Measurements from ENCODE around the gene DLG1.

Gene DLG1

DNA sequence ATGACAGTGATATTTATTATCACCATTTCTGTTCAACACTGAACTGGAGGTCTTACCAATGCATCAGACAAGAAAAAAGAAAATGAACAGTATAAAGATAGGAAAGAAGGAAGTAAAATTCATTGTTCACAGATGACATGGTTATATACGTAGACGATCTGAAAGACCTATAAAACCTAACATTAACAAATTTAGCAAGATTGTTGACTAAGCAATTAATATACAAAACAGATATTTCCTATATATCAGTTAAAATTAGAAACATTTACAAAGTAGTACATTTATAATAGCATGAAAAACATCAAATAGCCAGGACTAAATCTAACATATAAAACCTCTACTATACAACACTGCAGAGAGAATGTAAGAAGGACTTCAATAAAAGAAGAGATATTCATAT, 176.0 kb downstream of the DLG1 start:
- Histone ChIP-seq H3K9me3 (no peaks in the 10 kb centered on the region; the same call in 1 of the 2 replicates), H3K4me3 (ENCODE audit: low read depth, low read length) (no peak overlapping the region), H3K36me3 (peaks cover 39% of the 10 kb centered on the region), H3K27me3 (no peaks in the 10 kb centered on the region), H3K4me1 (peaks cover 14% of the 10 kb centered on the region)
- DNase-seq, result no peak
- TF ChIP-seq CTCF (IDR thresholded peaks at IDR 0.05; ENCODE audit: low read depth, low read length), result no peak

DNA sequence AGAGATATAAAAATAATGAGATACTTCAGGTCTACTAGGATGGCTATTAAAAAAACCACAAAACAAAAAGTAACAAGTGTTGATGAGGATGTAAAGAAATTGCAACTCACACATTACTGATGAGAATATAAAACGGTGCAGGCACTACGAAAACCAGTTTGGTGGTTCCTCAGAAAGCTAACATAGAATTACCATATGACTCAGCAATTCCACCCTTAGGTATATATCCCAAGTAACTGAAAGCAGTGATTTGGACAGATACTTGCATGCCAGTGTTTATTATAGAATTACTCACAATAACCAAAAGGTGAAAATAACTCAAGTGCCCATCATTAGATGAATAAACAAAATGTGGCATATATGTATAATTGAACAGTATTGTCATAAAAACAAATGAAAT, 181.3 kb downstream of the DLG1 start:
- H3K36me3 ChIP-seq, result peaks cover 56% of the 10 kb centered on the region
- no peak for TF ChIP-seq CTCF (IDR thresholded peaks at IDR 0.05; ENCODE audit: low read depth, low read length)

GRCh38 chr3:197114007-197114406, 184.4 kb downstream of the DLG1 start:
- H3K36me3 ChIP-seq, result peaks cover 77% of the 10 kb centered on the region
- TF ChIP-seq CTCF (IDR thresholded peaks at IDR 0.05; ENCODE audit: low read depth, low read length), result no peak
- DNase-seq, result no peak
- H3K27me3 ChIP-seq, result no peaks in the 10 kb centered on the region
- H3K4me1 ChIP-seq, result peaks cover 7% of the 10 kb centered on the region; the same call in 1 of the 2 replicates
- no peak overlapping the region for H3K4me3 ChIP-seq (ENCODE audit: low read depth, low read length)
- no peaks in the 10 kb centered on the region for H3K9me3 ChIP-seq

More for the DNA sequence above, 181.3 kb downstream of the DLG1 start:
- DNase-seq, result no peak
- no peak overlapping the region for H3K4me3 ChIP-seq (ENCODE audit: low read depth, low read length)
- H3K9me3 ChIP-seq, result no peaks in the 10 kb centered on the region; the same call in 1 of the 2 replicates
- H3K4me1 ChIP-seq, result peaks cover 15% of the 10 kb centered on the region
- H3K27me3 ChIP-seq, result no peaks in the 10 kb centered on the region

- peaks cover 82% of the 10 kb centered on the region for H3K36me3 ChIP-seq
- no peaks in the 10 kb centered on the region for H3K9me3 ChIP-seq
- H3K4me3 ChIP-seq (ENCODE audit: low read depth, low read length), result no peak overlapping the region
These were observed 186.7 kb downstream of the DLG1 start for GRCh38 chr3:197111685-197112084.

DNA sequence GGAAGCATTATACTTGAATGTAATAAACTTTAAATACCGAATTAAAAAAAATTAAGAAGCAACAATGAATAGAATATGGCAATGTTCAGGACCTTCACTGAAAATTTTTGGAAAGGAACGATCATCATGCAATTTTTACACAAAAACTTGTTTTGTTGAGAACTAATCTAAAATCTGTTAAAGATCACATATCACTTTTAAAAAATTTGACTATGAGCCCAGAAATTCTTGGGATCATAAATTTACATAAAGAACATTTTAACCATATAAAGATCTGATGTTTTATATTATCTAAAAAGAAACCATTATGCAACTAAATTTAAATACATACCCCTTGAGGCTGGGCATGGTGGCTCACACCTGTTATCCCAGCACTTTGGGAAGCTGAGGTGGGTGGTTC, 192.6 kb downstream of the DLG1 start:
- peaks cover 3% of the 10 kb centered on the region; the same call in 1 of the 2 replicates for H3K4me1 ChIP-seq
- DNase-seq, result no peak
- H3K36me3 ChIP-seq, result peaks cover 81% of the 10 kb centered on the region
- TF ChIP-seq CTCF (IDR thresholded peaks at IDR 0.05; ENCODE audit: low read depth, low read length), result no peak
- H3K9me3 ChIP-seq, result no peaks in the 10 kb centered on the region
- no peak overlapping the region for H3K4me3 ChIP-seq (ENCODE audit: low read depth, low read length)
- H3K27me3 ChIP-seq, result no peaks in the 10 kb centered on the region

More at GRCh38 chr3:197111685-197112084, 186.7 kb downstream of the DLG1 start:
- peaks cover 3% of the 10 kb centered on the region; the same call in 1 of the 2 replicates for H3K4me1 ChIP-seq
- TF ChIP-seq CTCF (IDR thresholded peaks at IDR 0.05; ENCODE audit: low read depth, low read length), result no peak
- no peak for DNase-seq
- H3K27me3 ChIP-seq, result no peaks in the 10 kb centered on the region

GRCh38 chr3:197104738-197105137, 193.7 kb downstream of the DLG1 start:
- no peaks in the 10 kb centered on the region for H3K9me3 ChIP-seq
- no peak for TF ChIP-seq CTCF (IDR thresholded peaks at IDR 0.05; ENCODE audit: low read depth, low read length)
- peaks cover 3% of the 10 kb centered on the region; the same call in 1 of the 2 replicates for H3K4me1 ChIP-seq
- DNase-seq, result no peak
- no peak overlapping the region for H3K4me3 ChIP-seq (ENCODE audit: low read depth, low read length)
- peaks cover 81% of the 10 kb centered on the region for H3K36me3 ChIP-seq
- no peaks in the 10 kb centered on the region for H3K27me3 ChIP-seq
